Keratinocyte (primary cell): ENCODE measurements around the gene MLXIPL.

Experiments
- CTCF ChIP-seq, 3 experiments: IDR thresholded peaks in 1 of 3; conservative IDR thresholded peaks in 1 of 3; optimal IDR thresholded peaks in 1 of 3; 2 replicates in 2 of 3; 3 replicates in 1 of 3; pipeline versions ENCODE3 to v1.5.1; 2011; ENCODE audit warnings: low read length in 3 of 3, mild to moderate bottlenecking in 3 of 3, moderate library complexity in 2 of 3, control low read depth in 1 of 3, inconsistent platforms in 1 of 3; ENCODE audit not compliant: insufficient read depth in 2 of 3; ENCODE audit errors: extremely low read depth in 1 of 3
- EZH2 ChIP-seq: IDR thresholded peaks from one replicate; pipeline ENCODE4 v1.6.1; 2012; ENCODE audit warnings: inconsistent platforms, mild to moderate bottlenecking, low read length, moderate library complexity

GRCh38 chr7:73585196-73585595, 39.1 kb downstream of the MLXIPL start:
- no peak for TF ChIP-seq CTCF (optimal IDR thresholded peaks at IDR 0.05 in 1 of 3, IDR thresholded peaks at IDR 0.05 in 1 of 3, conservative IDR thresholded peaks at IDR 0.05 in 1 of 3; ENCODE audit: extremely low read depth in 1 of 3, insufficient read depth in 2 of 3, low read length in 3 of 3)
- TF ChIP-seq EZH2, result no peak
